ENCODE measurements around the gene BCAR3.

DNA sequence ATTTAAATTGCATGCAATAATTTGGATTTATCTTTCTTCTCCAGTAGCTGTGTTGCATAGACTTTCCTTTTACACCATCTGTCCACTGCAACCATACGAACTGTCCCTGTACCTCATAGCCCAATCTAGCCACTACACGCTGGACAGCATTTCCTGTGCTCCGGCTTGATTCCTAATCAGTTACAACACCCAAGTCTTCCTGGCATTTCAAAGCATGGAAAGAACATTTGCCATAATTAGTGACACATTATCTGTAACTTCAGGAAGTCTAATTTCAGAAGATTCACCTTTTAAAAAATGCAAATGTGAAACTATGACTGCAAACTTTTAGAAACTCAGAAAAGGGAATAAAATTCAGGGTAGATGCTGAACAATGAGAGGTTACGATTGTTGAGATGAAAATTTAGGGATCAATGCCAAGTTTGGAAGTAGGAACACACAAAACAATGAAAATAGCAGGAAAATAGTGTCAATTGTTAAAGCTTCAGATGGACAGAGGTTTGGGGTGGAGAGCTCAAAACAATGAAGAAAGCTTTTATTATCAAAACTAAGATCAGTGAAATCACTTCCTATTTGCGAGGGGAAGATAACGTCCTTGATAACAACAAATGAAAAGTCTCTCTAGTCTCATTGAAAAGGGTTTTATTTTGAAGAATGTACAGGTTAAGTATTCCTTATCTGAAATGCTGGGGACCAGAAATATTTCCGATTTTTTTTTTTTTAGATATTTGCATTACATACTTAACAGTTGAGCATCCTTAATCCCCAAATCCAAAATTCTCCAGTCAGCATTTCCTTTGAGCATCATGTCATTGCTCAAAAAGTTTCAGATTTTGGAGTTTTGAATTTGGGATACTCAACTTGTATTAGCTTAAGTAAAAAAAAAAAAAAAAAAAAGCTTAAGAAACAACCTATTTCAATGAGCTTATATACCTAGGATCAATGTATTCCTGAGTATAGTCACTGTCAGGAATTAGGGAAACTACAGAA lies 126.5 kb downstream of the BCAR3 start:
- TF ChIP-seq YY1 (tag by site-specific recombination; IDR thresholded peaks at IDR 0.05), result no peak
- TF ChIP-seq, protein P1, sequence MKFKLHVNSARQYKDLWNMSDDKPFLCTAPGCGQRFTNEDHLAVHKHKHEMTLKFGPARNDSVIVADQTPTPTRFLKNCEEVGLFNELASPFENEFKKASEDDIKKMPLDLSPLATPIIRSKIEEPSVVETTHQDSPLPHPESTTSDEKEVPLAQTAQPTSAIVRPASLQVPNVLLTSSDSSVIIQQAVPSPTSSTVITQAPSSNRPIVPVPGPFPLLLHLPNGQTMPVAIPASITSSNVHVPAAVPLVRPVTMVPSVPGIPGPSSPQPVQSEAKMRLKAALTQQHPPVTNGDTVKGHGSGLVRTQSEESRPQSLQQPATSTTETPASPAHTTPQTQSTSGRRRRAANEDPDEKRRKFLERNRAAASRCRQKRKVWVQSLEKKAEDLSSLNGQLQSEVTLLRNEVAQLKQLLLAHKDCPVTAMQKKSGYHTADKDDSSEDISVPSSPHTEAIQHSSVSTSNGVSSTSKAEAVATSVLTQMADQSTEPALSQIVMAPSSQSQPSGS (tag by site-specific recombination; IDR thresholded peaks at IDR 0.05; ENCODE audit: low read depth), result no peak
- TF ChIP-seq EGR2 (tag by site-specific recombination; IDR thresholded peaks at IDR 0.05; ENCODE audit: low read depth), result no peak
- TF ChIP-seq, protein P2, sequence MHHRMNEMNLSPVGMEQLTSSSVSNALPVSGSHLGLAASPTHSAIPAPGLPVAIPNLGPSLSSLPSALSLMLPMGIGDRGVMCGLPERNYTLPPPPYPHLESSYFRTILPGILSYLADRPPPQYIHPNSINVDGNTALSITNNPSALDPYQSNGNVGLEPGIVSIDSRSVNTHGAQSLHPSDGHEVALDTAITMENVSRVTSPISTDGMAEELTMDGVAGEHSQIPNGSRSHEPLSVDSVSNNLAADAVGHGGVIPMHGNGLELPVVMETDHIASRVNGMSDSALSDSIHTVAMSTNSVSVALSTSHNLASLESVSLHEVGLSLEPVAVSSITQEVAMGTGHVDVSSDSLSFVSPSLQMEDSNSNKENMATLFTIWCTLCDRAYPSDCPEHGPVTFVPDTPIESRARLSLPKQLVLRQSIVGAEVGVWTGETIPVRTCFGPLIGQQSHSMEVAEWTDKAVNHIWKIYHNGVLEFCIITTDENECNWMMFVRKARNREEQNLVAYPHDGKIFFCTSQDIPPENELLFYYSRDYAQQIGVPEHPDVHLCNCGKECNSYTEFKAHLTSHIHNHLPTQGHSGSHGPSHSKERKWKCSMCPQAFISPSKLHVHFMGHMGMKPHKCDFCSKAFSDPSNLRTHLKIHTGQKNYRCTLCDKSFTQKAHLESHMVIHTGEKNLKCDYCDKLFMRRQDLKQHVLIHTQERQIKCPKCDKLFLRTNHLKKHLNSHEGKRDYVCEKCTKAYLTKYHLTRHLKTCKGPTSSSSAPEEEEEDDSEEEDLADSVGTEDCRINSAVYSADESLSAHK (tag by site-specific recombination; IDR thresholded peaks at IDR 0.05), result no peak
- TF ChIP-seq SALL2 (tag by site-specific recombination; IDR thresholded peaks at IDR 0.05; ENCODE audit: borderline replicate concordance), result no peak
- TF ChIP-seq ZSCAN30 (tag by site-specific recombination; IDR thresholded peaks at IDR 0.05), result no peak
- TF ChIP-seq ZNF132 (tag by site-specific recombination; IDR thresholded peaks at IDR 0.05; ENCODE audit: borderline replicate concordance), result no peak
- no peak for TF ChIP-seq ZNF561 (tag by site-specific recombination; IDR thresholded peaks at IDR 0.05; ENCODE audit: borderline replicate concordance)
- TF ChIP-seq, protein P3, sequence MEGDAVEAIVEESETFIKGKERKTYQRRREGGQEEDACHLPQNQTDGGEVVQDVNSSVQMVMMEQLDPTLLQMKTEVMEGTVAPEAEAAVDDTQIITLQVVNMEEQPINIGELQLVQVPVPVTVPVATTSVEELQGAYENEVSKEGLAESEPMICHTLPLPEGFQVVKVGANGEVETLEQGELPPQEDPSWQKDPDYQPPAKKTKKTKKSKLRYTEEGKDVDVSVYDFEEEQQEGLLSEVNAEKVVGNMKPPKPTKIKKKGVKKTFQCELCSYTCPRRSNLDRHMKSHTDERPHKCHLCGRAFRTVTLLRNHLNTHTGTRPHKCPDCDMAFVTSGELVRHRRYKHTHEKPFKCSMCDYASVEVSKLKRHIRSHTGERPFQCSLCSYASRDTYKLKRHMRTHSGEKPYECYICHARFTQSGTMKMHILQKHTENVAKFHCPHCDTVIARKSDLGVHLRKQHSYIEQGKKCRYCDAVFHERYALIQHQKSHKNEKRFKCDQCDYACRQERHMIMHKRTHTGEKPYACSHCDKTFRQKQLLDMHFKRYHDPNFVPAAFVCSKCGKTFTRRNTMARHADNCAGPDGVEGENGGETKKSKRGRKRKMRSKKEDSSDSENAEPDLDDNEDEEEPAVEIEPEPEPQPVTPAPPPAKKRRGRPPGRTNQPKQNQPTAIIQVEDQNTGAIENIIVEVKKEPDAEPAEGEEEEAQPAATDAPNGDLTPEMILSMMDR (tag by site-specific recombination; IDR thresholded peaks at IDR 0.05), result no peak
- TF ChIP-seq ZNF274 (IDR thresholded peaks at IDR 0.05; ENCODE audit: low read length), result no peak
- no peak for TF ChIP-seq ZNF274 (tag by site-specific recombination; IDR thresholded peaks at IDR 0.05; ENCODE audit: borderline replicate concordance)
- TF ChIP-seq, protein P4, sequence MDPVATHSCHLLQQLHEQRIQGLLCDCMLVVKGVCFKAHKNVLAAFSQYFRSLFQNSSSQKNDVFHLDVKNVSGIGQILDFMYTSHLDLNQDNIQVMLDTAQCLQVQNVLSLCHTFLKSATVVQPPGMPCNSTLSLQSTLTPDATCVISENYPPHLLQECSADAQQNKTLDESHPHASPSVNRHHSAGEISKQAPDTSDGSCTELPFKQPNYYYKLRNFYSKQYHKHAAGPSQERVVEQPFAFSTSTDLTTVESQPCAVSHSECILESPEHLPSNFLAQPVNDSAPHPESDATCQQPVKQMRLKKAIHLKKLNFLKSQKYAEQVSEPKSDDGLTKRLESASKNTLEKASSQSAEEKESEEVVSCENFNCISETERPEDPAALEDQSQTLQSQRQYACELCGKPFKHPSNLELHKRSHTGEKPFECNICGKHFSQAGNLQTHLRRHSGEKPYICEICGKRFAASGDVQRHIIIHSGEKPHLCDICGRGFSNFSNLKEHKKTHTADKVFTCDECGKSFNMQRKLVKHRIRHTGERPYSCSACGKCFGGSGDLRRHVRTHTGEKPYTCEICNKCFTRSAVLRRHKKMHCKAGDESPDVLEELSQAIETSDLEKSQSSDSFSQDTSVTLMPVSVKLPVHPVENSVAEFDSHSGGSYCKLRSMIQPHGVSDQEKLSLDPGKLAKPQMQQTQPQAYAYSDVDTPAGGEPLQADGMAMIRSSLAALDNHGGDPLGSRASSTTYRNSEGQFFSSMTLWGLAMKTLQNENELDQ (tag by site-specific recombination; IDR thresholded peaks at IDR 0.05; ENCODE audit: low read depth), result no peak
- TF ChIP-seq ZNF549 (tag by site-specific recombination; IDR thresholded peaks at IDR 0.05), result no peak
- TF ChIP-seq, protein P5, sequence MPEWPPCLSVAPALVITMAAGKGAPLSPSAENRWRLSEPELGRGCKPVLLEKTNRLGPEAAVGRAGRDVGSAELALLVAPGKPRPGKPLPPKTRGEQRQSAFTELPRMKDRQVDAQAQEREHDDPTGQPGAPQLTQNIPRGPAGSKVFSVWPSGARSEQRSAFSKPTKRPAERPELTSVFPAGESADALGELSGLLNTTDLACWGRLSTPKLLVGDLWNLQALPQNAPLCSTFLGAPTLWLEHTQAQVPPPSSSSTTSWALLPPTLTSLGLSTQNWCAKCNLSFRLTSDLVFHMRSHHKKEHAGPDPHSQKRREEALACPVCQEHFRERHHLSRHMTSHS (tag by site-specific recombination; IDR thresholded peaks at IDR 0.05), result no peak
- TF ChIP-seq, protein P6, sequence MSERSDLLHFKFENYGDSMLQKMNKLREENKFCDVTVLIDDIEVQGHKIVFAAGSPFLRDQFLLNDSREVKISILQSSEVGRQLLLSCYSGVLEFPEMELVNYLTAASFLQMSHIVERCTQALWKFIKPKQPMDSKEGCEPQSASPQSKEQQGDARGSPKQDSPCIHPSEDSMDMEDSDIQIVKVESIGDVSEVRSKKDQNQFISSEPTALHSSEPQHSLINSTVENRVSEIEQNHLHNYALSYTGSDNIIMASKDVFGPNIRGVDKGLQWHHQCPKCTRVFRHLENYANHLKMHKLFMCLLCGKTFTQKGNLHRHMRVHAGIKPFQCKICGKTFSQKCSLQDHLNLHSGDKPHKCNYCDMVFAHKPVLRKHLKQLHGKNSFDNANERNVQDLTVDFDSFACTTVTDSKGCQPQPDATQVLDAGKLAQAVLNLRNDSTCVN (tag by site-specific recombination; optimal IDR thresholded peaks at IDR 0.05), result no peak
